ELR (cell line): ENCODE results near the gene NECTIN4.
"Not testable (repeated sequence)": the region's sequence is repeated elsewhere in the genome, so short reads cannot be mapped to it uniquely, and the experiment has no call there.

ENCODE experiments used
- DNase-seq: peaks from one replicate; pipeline ENCODE4 v3.0.0-alpha.2; 2015; ENCODE audit warnings: low read depth

NECTIN4 gene

GRCh38 chr1:161082483-161082882, 6.9 kb downstream of the NECTIN4 start:
- no peak for DNase-seq

GRCh38 chr1:161081519-161081918, 7.8 kb downstream of the NECTIN4 start:
- DNase-seq = no peak

GRCh38 chr1:161080441-161081405, 8.6 kb downstream of the NECTIN4 start:
- peak; percentile 25 for DNase-seq

GRCh38 chr1:161079436-161080110, 9.8 kb downstream of the NECTIN4 start:
- DNase-seq = no peak

GRCh38 chr1:161077426-161077825, 11.9 kb downstream of the NECTIN4 start:
- DNase-seq = no peak

GRCh38 chr1:161076410-161076809, 12.9 kb downstream of the NECTIN4 start:
- no peak for DNase-seq

GRCh38 chr1:161074676-161075368, 14.5 kb downstream of the NECTIN4 start:
- no peak for DNase-seq

- no peak for DNase-seq
Measured at GRCh38 chr1:161073474-161074121, 15.8 kb downstream of the NECTIN4 start.

- no peak for DNase-seq
Measured at GRCh38 chr1:161072751-161073449, 16.5 kb downstream of the NECTIN4 start.

- DNase-seq = peak; percentile 69
Measured at GRCh38 chr1:161071886-161072371, 17.4 kb downstream of the NECTIN4 start.

- peak; percentile 54 for DNase-seq
Measured at GRCh38 chr1:161070761-161071160, 18.6 kb downstream of the NECTIN4 start.

- no peak for DNase-seq
Measured at GRCh38 chr1:161069731-161070270, 19.6 kb downstream of the NECTIN4 start, which contains the start of gene ARHGAP30. Gene ARHGAP30, minus strand, starts transcription at chr1:161069891. Its CDS starts 267 bp downstream, at chr1:161069624.

- no peak for DNase-seq
Measured at GRCh38 chr1:161069241-161069640, 20.1 kb downstream of the NECTIN4 start.

- DNase-seq = no peak
Measured at GRCh38 chr1:161068306-161069234, 20.8 kb downstream of the NECTIN4 start.

- DNase-seq = no peak
Measured at GRCh38 chr1:161066694-161067093, 22.7 kb downstream of the NECTIN4 start.

- DNase-seq = not testable (repeated sequence)
Measured at GRCh38 chr1:161065681-161066080, 23.7 kb downstream of the NECTIN4 start.

GRCh38 chr1:161063936-161064335, 25.4 kb downstream of the NECTIN4 start:
- not testable (repeated sequence) for DNase-seq

- no peak for DNase-seq
Measured at GRCh38 chr1:161061419-161061818, 27.9 kb downstream of the NECTIN4 start.

- no peak for DNase-seq
Measured at GRCh38 chr1:161059293-161059692, 30.1 kb downstream of the NECTIN4 start.

GRCh38 chr1:161054805-161055204, 34.6 kb downstream of the NECTIN4 start:
- DNase-seq = no peak
